ENCODE data around the gene GBX1. TPM values are rescaled to one million over a fixed set of nuclear protein-coding genes. Genes with fewer than 3 reads are reported as not detected.

The GBX1 gene
- total and polyA plus RNA-seq, 2 donors (not counting 3 experiments of a cell fraction or from before 2014, with no cell fraction given) = not detected

- TF ChIP-seq POLR2AphosphoS5 (IDR thresholded peaks at IDR 0.05; ENCODE audit: insufficient read depth, low read depth, low read length) (no peak), MAX (IDR thresholded peaks at IDR 0.05; ENCODE audit: insufficient read depth, insufficient read length) (no peak), GATA2 (IDR thresholded peaks at IDR 0.05; ENCODE audit: insufficient read depth, insufficient read length, low read depth, low read length) (no peak), MYC (IDR thresholded peaks at IDR 0.05; ENCODE audit: low read depth, low read length) (no peak), JUN (IDR thresholded peaks at IDR 0.05; ENCODE audit: borderline replicate concordance, insufficient read depth, insufficient read length, low read depth) (no peak)
- H3K4me1 ChIP-seq (ENCODE audit: control insufficient read depth, extremely low read depth, insufficient read depth, low read length) = peaks cover 25% of the 10 kb centered on the region
- intact Hi-C loops (cut with micrococcal nuclease) = no loop called here
- peaks cover 37% of the 10 kb centered on the region for H3K79me2 ChIP-seq (ENCODE audit: control insufficient read depth, insufficient read depth, low read length)
- no peak overlapping the region for H3K9ac ChIP-seq (replicated peaks; ENCODE audit: extremely low read depth, insufficient read depth, low read length)
- no peaks in the 10 kb centered on the region for H3K27me3 ChIP-seq (ENCODE audit: control insufficient read depth in 2 of 2, insufficient read depth in 2 of 2, low read length in 2 of 2)
- H3K9me3 ChIP-seq (replicated peaks; ENCODE audit: control insufficient read depth, insufficient read depth, low read length) = no peaks in the 10 kb centered on the region
- H3K36me3 ChIP-seq (ENCODE audit: control insufficient read depth in 2 of 2, extremely low read depth in 1 of 2, insufficient read depth in 2 of 2, low read length in 2 of 2) = peaks cover 9 to 41% of the 10 kb centered on the region in 2 experiments
- CTCF ChIA-PET = no interaction called here
- H3K4me3 ChIP-seq (replicated peaks in 1 of 3; ENCODE audit: insufficient read depth in 1 of 3, low read depth in 1 of 3, low read length in 3 of 3) = no peak overlapping the region
- POLR2A ChIA-PET = interaction anchor here (0.6 kb wide), 1 partner anchor 11 kb away, joined by 3 read pairs; no protein-coding TSS in a partner anchor
- no peaks in the 10 kb centered on the region for H4K20me1 ChIP-seq (replicated peaks; ENCODE audit: control insufficient read depth, extremely low read depth, insufficient read depth, low read length)
- dilution Hi-C loops (cut with MboI; ENCODE audit: extremely low pct_ligation_motif_present, low sequenced_read_pairs) = no loop called here
- H3K4me2 ChIP-seq (ENCODE audit: insufficient read depth, low read length) = no peak overlapping the region
- H3K27ac ChIP-seq (ENCODE audit: insufficient read depth, low read depth, low read length) = no peak overlapping the region
- no TSS peak for BruUV-seq (replicated peaks)
- H2AFZ ChIP-seq (ENCODE audit: low read depth, low read length) = no peak overlapping the region
- DNase-seq (ENCODE audit: low read depth, low spot score) (no peak), FAIRE-seq (no peak)
- H3K9me1 ChIP-seq (replicated peaks; ENCODE audit: control insufficient read depth, extremely low read depth, insufficient read depth, low read length) = no peaks in the 10 kb centered on the region
Measured at GRCh38 chr7:151117565-151117964, 49.9 kb downstream of the GBX1 start.

GRCh38 chr7:151116603-151117440 lies 50.7 kb downstream of the GBX1 start:
- dilution Hi-C loops (cut with MboI; ENCODE audit: extremely low pct_ligation_motif_present, low sequenced_read_pairs) = no loop called here
- POLR2A ChIA-PET = no interaction called here
- CTCF ChIA-PET = interaction anchor here (1.0 to 2.2 kb wide), 2 partner anchors 28 to 77 kb away, joined by 3 to 15 read pairs; no protein-coding TSS in a partner anchor
- DNase-seq (ENCODE audit: low read depth, low spot score) (no peak), FAIRE-seq (no peak)
- Histone ChIP-seq H3K27ac (ENCODE audit: insufficient read depth, low read depth, low read length) (no peak overlapping the region), H3K9me1 (replicated peaks; ENCODE audit: control insufficient read depth, extremely low read depth, insufficient read depth, low read length) (no peaks in the 10 kb centered on the region), H3K9ac (replicated peaks; ENCODE audit: extremely low read depth, insufficient read depth, low read length) (no peak overlapping the region), H3K36me3 (ENCODE audit: control insufficient read depth in 2 of 2, extremely low read depth in 1 of 2, insufficient read depth in 2 of 2, low read length in 2 of 2) (peaks cover 9 to 41% of the 10 kb centered on the region in 2 experiments), H3K4me1 (ENCODE audit: control insufficient read depth, extremely low read depth, insufficient read depth, low read length) (peaks cover 25% of the 10 kb centered on the region), H3K79me2 (ENCODE audit: control insufficient read depth, insufficient read depth, low read length) (peaks cover 44% of the 10 kb centered on the region), H3K4me2 (ENCODE audit: insufficient read depth, low read length) (no peak overlapping the region), H3K9me3 (replicated peaks; ENCODE audit: control insufficient read depth, insufficient read depth, low read length) (no peaks in the 10 kb centered on the region), H3K27me3 (ENCODE audit: control insufficient read depth in 2 of 2, insufficient read depth in 2 of 2, low read length in 2 of 2) (no peaks in the 10 kb centered on the region), H2AFZ (ENCODE audit: low read depth, low read length) (no peak overlapping the region), H4K20me1 (replicated peaks; ENCODE audit: control insufficient read depth, extremely low read depth, insufficient read depth, low read length) (no peaks in the 10 kb centered on the region), H3K4me3 (replicated peaks in 1 of 3; ENCODE audit: insufficient read depth in 1 of 3, low read depth in 1 of 3, low read length in 3 of 3) (no peak overlapping the region)
- intact Hi-C loops (cut with micrococcal nuclease) = no loop called here
- TF ChIP-seq GATA2 (IDR thresholded peaks at IDR 0.05; ENCODE audit: insufficient read depth, insufficient read length, low read depth, low read length) (no peak), CTCF (IDR thresholded peaks at IDR 0.05; ENCODE audit: extremely low read depth in 1 of 2, insufficient read depth in 1 of 2, low read depth in 1 of 2, low read length in 2 of 2) (no peak), POLR2A (IDR thresholded peaks at IDR 0.05; ENCODE audit: low read depth, low read length) (no peak), JUN (IDR thresholded peaks at IDR 0.05; ENCODE audit: borderline replicate concordance, insufficient read depth, insufficient read length, low read depth) (no peak), MAX (IDR thresholded peaks at IDR 0.05; ENCODE audit: insufficient read depth, insufficient read length) (no peak), POLR2AphosphoS5 (IDR thresholded peaks at IDR 0.05; ENCODE audit: insufficient read depth, low read depth, low read length) (no peak), FOS (IDR thresholded peaks at IDR 0.05; ENCODE audit: borderline replicate concordance, insufficient read depth, low read length) (no peak), EZH2 (IDR thresholded peaks at IDR 0.05; ENCODE audit: borderline replicate concordance, low read depth, low read length, severe bottlenecking) (no peak), MYC (IDR thresholded peaks at IDR 0.05; ENCODE audit: low read depth, low read length) (no peak)
- BruUV-seq (replicated peaks) = no TSS peak

All from endothelial cell of umbilical vein (primary cell).